H1 (cell line): ENCODE measurements around the gene GPR157. TPM values are rescaled to one million over a fixed set of nuclear protein-coding genes. Genes with fewer than 3 reads are reported as not detected.

Experiments used
- BRCA1 ChIP-seq: IDR thresholded peaks from 2 replicates; pipeline ENCODE4 v1.6.1; 2012; ENCODE audit warnings: low read depth, low read length, improper control_type of control experiment
- JUND ChIP-seq: IDR thresholded peaks from 2 replicates; pipeline ENCODE4 v1.6.1; 2011; ENCODE audit warnings: mild to moderate bottlenecking, improper control_type of control experiment, low read length
- polyA plus RNA-seq, 7 experiments: library from polyadenylated mRNA; depleted of rRNA in 3 of 7; stranded (reverse) in 5 of 7; unstranded in 2 of 7; fragments of >200 nt in 5 of 7; fragments of 200-250 nt in 2 of 7; gene quantifications; 1 replicate in 5 of 7; 2 replicates in 1 of 7; 4 replicates in 1 of 7; pipeline versions ENCODE4 v1.2.1 to v1.2.3, GENCODE V29; 2011 to 2013; ENCODE audit warnings: missing spikeins in 2 of 7, mixed read lengths in 2 of 7
- total RNA-seq: library from RNA; stranded (reverse); fragmentation: NEBNext Ultra II Directional; extraction: Animal tissue kit (Norgen Biotek cat#: 25700); gene quantifications from 2 replicates; pipeline ENCODE4 v1.2.1, GENCODE V29; 2021

GPR157 gene
- total and polyA plus RNA-seq, 2 of the 8 experiments (the other 6 are each of a cell fraction or from before 2014, with no cell fraction given), result 1.0 to 11.0 TPM

DNA sequence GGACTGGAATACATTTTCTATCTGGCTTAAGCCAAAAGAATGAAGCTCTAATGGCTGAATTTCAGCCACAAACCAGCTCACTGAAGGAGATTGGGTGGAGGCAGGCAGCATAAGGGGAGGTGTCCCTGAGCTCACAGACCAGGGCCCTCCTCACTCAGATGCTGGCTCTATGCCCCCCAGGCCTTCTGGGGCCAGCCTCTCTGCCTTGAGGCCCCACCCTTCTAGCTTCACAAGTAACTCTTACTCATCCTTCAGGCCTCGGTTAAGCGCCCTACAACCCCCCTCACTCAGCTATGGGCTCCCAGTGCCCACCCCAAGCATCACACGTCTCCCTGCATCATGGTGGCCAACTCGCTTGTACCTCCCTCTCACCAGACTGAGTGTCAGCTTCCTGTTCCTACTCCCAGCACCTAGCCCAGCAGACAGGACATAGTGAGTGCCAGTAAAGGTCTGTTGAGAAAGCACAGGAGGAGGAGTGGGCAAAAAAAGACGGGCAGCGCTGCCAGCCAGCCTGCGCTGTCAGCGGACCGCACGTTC is 40.8 kb upstream of the GPR157 start (continued):
- TF ChIP-seq BRCA1 (no peak), JUND (no peak)
